Nephron progenitor cell (in vitro differentiated cells): ENCODE results near the gene RPL29.

Source experiments
- DNase-seq: peaks from one replicate; pipeline ENCODE4 v3.0.0; 2021
- H3K27ac Mint-ChIP-seq: 2 replicates; pipeline ENCODE4 v1.8.0; 2021; ENCODE audit warnings: mild to moderate bottlenecking, moderate library complexity, mixed read lengths
- H3K27me3 Mint-ChIP-seq: 2 replicates; pipeline ENCODE4 v1.8.0; 2021; ENCODE audit warnings: mild to moderate bottlenecking, low read depth, mixed read lengths; ENCODE audit not compliant: poor library complexity
- H3K36me3 Mint-ChIP-seq: 2 replicates; pipeline ENCODE4 v1.8.0; 2021; ENCODE audit warnings: low read depth, mixed read lengths
- H3K4me1 Mint-ChIP-seq: 2 replicates; pipeline ENCODE4 v1.8.0; 2021; ENCODE audit warnings: mixed read lengths
- H3K4me3 Mint-ChIP-seq: 2 replicates; pipeline ENCODE4 v1.8.0; 2021; ENCODE audit warnings: mild to moderate bottlenecking, moderate library complexity, mixed read lengths
- H3K9me3 Mint-ChIP-seq: 2 replicates; pipeline ENCODE4 v1.8.0; 2021; ENCODE audit warnings: mild to moderate bottlenecking, moderate library complexity, mixed read lengths
- CTCF ChIP-seq: fragments of 200-600 bp; sonication (generic); IDR thresholded peaks from 2 replicates; pipeline ENCODE4 v1.5.0; 2021; ENCODE audit warnings: antibody characterized with exemption

The RPL29 gene

GRCh38 chr3:51959651-51960050 is 36.0 kb downstream of the RPL29 start:
- no peaks in the 10 kb centered on the region for H3K27me3 Mint-ChIP-seq
- TF ChIP-seq CTCF, result no peak
- peaks cover 27% of the 10 kb centered on the region for H3K36me3 Mint-ChIP-seq
- no peak overlapping the region for H3K4me3 Mint-ChIP-seq
- DNase-seq, result no peak
- peaks cover 37% of the 10 kb centered on the region for H3K4me1 Mint-ChIP-seq
- no peaks in the 10 kb centered on the region for H3K9me3 Mint-ChIP-seq
- H3K27ac Mint-ChIP-seq, result no peak overlapping the region

GRCh38 chr3:51958603-51959521 is 36.8 kb downstream of the RPL29 start:
- H3K4me1 Mint-ChIP-seq, result peaks cover 33% of the 10 kb centered on the region

DNA sequence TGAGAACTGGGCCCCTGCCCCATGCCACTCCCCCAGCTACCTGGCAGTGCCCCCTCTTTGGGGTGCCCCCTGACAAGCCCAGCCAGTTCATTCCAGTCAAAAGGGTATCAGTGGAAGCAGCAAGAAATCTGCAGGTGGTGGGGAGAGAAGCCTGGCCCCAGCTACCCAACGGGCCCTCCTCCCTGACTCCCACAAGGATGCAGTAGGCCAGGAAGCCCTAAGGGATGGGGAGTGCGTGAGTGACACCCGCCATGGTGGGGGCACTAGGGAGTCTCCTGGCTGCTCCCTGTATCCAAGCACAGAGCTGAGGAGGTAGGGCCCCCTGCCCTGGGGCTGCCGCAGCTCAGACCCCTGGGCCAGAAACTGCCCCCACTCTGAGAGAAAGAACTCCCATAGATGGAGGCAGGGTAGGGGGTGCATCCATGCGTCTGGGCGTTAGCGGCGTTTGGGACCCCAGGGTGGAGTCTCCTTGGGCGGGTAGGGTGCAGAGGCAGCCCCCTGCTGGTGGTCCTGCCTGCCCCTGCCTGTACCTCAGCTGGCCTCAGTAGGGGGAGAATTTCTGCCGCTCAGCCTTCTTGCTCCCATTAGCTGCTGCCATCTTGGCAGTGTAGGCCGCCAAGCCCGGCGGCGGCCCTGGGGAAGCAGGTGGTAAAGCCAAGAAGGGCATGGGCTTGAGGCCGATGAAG is 38.0 kb downstream of the RPL29 start:
- peaks cover 34% of the 10 kb centered on the region for H3K4me1 Mint-ChIP-seq
- H3K4me3 Mint-ChIP-seq, result no peak overlapping the region
- peaks cover 5% of the 10 kb centered on the region for H3K27me3 Mint-ChIP-seq
- no peak overlapping the region for H3K27ac Mint-ChIP-seq
- H3K36me3 Mint-ChIP-seq, result peaks cover 27% of the 10 kb centered on the region
- no peak for TF ChIP-seq CTCF
- no peaks in the 10 kb centered on the region for H3K9me3 Mint-ChIP-seq
- no peak for DNase-seq

More at GRCh38 chr3:51958603-51959521, 36.8 kb downstream of the RPL29 start:
- no peak for TF ChIP-seq CTCF
- DNase-seq, result no peak
- Mint-ChIP-seq H3K36me3 (peaks cover 27% of the 10 kb centered on the region), H3K27me3 (peaks cover 5% of the 10 kb centered on the region), H3K27ac (no peak overlapping the region), H3K9me3 (no peaks in the 10 kb centered on the region), H3K4me3 (no peak overlapping the region)

DNA sequence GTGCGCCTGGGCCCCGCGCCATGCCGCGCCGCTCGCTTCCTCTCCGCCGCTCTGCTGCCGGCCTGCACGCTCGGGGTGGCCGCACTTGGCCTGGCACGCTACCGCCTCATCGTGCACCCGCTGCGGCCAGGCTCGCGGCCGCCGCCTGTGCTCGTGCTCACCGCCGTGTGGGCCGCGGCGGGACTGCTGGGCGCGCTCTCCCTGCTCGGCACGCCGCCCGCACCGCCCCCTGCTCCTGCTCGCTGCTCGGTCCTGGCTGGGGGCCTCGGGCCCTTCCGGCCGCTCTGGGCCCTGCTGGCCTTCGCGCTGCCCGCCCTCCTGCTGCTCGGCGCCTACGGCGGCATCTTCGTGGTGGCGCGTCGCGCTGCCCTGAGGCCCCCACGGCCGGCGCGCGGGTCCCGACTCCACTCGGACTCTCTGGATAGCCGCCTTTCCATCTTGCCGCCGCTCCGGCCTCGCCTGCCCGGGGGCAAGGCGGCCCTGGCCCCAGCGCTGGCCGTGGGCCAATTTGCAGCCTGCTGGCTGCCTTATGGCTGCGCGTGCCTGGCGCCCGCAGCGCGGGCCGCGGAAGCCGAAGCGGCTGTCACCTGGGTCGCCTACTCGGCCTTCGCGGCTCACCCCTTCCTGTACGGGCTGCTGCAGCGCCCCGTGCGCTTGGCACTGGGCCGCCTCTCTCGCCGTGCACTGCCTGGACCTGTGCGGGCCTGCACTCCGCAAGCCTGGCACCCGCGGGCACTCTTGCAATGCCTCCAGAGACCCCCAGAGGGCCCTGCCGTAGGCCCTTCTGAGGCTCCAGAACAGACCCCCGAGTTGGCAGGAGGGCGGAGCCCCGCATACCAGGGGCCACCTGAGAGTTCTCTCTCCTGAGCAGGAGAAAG is 39.6 kb downstream of the RPL29 start:
- peaks cover 5% of the 10 kb centered on the region for H3K27me3 Mint-ChIP-seq
- peak; percentile 62 for TF ChIP-seq CTCF
- H3K9me3 Mint-ChIP-seq, result no peaks in the 10 kb centered on the region
- H3K4me1 Mint-ChIP-seq, result peaks cover 26% of the 10 kb centered on the region
- no peak overlapping the region for H3K27ac Mint-ChIP-seq
- DNase-seq, result peak; percentile 65
- H3K4me3 Mint-ChIP-seq, result no peak overlapping the region
- peaks cover 17% of the 10 kb centered on the region for H3K36me3 Mint-ChIP-seq

DNA sequence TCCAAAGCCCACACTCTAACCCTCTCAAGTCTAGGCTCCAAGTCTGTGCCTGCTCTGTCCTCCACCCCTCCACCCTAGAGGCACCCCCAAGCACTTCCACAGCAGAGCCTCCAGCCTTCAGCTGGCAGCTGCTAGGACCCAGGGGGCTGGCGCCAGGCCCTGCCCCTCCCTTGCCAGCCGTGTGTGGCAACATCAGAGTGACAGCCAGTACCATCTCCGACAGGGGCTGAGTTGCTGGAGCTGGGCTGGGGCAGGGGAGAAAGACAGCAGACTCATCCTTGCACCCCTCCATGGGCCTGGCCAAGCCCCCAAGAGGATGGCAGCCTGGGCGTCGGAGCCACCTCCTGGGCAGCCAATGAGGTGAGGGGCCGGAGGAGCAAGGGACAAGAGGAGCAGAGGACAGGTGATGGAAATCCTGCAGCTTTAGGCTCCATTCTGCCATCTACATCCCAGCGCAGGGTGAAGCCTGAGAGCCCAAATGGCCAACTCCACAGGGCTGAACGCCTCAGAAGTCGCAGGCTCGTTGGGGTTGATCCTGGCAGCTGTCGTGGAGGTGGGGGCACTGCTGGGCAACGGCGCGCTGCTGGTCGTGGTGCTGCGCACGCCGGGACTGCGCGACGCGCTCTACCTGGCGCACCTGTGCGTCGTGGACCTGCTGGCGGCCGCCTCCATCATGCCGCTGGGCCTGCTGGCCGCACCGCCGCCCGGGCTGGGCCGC is 40.4 kb downstream of the RPL29 start, which contains the start of gene GPR62:
TSS of gene GPR62 (plus strand) at position 207 of the 718 bp plus-strand sequence. CDS start at position 479, 272 bp downstream.
- Mint-ChIP-seq H3K27me3 (peaks cover 5% of the 10 kb centered on the region), H3K9me3 (no peaks in the 10 kb centered on the region), H3K4me3 (peak within 1 kb of the TSS; percentile 38), H3K36me3 (peaks cover 10% of the 10 kb centered on the region), H3K4me1 (peaks cover 24% of the 10 kb centered on the region), H3K27ac (no peak within 1 kb of the TSS)
- DNase-seq, result no peak
- no peak for TF ChIP-seq CTCF
